HepG2 (cell line): ENCODE results near the gene EPN3. TPM values are rescaled to one million over a fixed set of nuclear protein-coding genes. Genes with fewer than 3 reads are reported as not detected.
A peak's percentile ranks its signal among the peaks of the same experiment; 100 is the strongest.

ENCODE experiments used
- MED8 ChIP-seq: sonication (generic); formaldehyde crosslinking; IDR thresholded peaks from 2 replicates; pipeline ENCODE4 v1.8.1; 2023; ENCODE audit warnings: mild to moderate bottlenecking, missing genetic modification reagents; ENCODE audit not compliant: insufficient replicate concordance
- PHF8 ChIP-seq: sonication (generic); formaldehyde crosslinking; IDR thresholded peaks from 2 replicates; pipeline ENCODE4 v1.5.0; 2020; ENCODE audit warnings: missing genetic modification reagents
- RFXANK ChIP-seq: IDR thresholded peaks from 2 replicates; pipeline ENCODE4 v1.6.1; 2016
- SMYD3 ChIP-seq: sonication (generic); formaldehyde crosslinking; IDR thresholded peaks from 2 replicates; pipeline ENCODE4 v1.8.1; 2023; ENCODE audit warnings: mild to moderate bottlenecking, missing genetic modification reagents
- ZNF543 ChIP-seq: sonication (generic); formaldehyde crosslinking; IDR thresholded peaks from 2 replicates; pipeline ENCODE4 v1.4.0; 2020; ENCODE audit warnings: mild to moderate bottlenecking, missing genetic modification reagents
- polyA plus RNA-seq, 8 experiments: library from polyadenylated mRNA; depleted of rRNA in 3 of 8; stranded (reverse) in 7 of 8; unstranded in 1 of 8; fragments of >200 nt; fragmentation: Illumina TruSeq in 4 of 8; extraction: Trizol in 4 of 8; gene quantifications; 2 replicates each; pipeline versions ENCODE4 v1.2.1 to v1.2.3, GENCODE V29; 2011 to 2016; ENCODE audit warnings: low read depth in 4 of 8, missing spikeins in 1 of 8, mixed read lengths in 1 of 8; ENCODE audit not compliant: insufficient read depth in 1 of 8
- total RNA-seq, 5 experiments: library from RNA; depleted of rRNA; stranded (reverse); fragments of >200 nt; fragmentation: Illumina TruSeq; extraction: Trizol; gene quantifications; 2 replicates each; pipeline ENCODE4 v1.2.3, GENCODE V29; 2016; ENCODE audit warnings: low read depth in 1 of 5
- TF ChIP-seq, protein P1 (sequence below): sonication (generic); formaldehyde crosslinking; IDR thresholded peaks from 2 replicates; pipeline ENCODE4; 2020; ENCODE audit warnings: missing genetic modification reagents, mild to moderate bottlenecking, borderline replicate concordance
- TF ChIP-seq, protein P2 (sequence below): sonication (generic); formaldehyde crosslinking; IDR thresholded peaks from 2 replicates; pipeline ENCODE4 v1.5.0; 2020; ENCODE audit warnings: mild to moderate bottlenecking, missing genetic modification reagents, borderline replicate concordance
- TF ChIP-seq, protein P3 (sequence below): sonication (generic); formaldehyde crosslinking; IDR thresholded peaks from 2 replicates; pipeline ENCODE4 v1.4.0; 2020; ENCODE audit warnings: missing genetic modification reagents
- TF ChIP-seq, protein P4 (sequence below): sonication (generic); formaldehyde crosslinking; IDR thresholded peaks from 2 replicates; pipeline ENCODE4 v1.4.0; 2020; ENCODE audit warnings: mild to moderate bottlenecking, missing genetic modification reagents
- TF ChIP-seq, protein P5 (sequence below): sonication (generic); formaldehyde crosslinking; IDR thresholded peaks from 2 replicates; pipeline ENCODE4 v1.4.0; 2020; ENCODE audit warnings: mild to moderate bottlenecking, missing genetic modification reagents, borderline replicate concordance

EPN3 gene
- total and polyA plus RNA-seq, 2 of the 13 experiments (the other 11 are each of a cell fraction or from before 2014, with no cell fraction given) = 0.11 to 0.95 TPM

DNA sequence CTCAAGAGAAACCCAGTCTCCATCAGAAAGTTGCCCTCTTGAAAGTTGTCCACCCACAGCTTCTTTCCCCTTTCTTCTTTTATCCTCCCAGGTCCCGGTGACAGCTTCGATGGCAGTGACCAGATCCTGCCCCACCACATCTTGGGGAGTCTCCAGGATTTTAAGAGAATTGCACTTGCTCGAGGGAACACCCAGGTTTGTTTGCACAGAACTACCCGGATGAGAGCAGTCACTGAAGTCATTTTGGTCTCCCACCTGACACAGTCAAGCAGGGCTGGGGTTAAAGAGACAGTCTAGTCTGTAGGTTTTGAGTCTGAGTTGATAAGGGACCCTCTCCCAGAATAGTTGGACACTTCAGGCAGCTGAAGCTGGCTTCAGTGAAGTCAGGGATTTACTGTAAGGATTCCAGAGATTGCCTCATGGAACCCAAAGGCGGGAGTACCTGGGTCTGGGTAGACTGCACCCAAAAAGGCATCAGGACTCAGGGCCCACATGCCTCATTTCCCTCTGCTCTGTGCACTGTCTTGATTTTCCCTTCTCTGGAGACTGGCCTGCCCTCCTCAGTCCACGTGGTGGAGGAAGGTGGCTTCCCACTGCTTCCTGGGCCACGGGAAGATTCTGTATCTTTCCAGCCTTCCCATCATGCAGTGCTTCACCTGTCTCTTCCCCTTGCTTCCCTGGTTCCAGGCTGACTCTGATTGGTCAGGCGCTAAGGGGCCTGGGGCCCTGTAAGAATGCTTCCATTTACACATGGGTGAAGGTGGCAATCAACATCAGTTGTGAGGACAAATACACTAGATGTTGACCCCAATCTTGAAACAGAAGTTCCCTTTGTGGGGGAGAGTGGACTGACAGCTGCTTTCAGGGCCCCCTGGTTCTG is 14.8 kb upstream of the EPN3 start (continued):
- TF ChIP-seq SMYD3 (CRISPR knock-in tag) (0 out of 2 replicates have a peak, but pooled peaks have one; percentile 24), MED8 (peak; percentile 42), ZNF543 (CRISPR knock-in tag) (peak; percentile 68; the same call in 1 of the 2 replicates), PHF8 (peak; percentile 21; the same call in 1 of the 2 replicates), RFXANK (CRISPR knock-in tag) (0 out of 2 replicates have a peak, but pooled peaks have one; percentile 24)
- TF ChIP-seq, protein P1, sequence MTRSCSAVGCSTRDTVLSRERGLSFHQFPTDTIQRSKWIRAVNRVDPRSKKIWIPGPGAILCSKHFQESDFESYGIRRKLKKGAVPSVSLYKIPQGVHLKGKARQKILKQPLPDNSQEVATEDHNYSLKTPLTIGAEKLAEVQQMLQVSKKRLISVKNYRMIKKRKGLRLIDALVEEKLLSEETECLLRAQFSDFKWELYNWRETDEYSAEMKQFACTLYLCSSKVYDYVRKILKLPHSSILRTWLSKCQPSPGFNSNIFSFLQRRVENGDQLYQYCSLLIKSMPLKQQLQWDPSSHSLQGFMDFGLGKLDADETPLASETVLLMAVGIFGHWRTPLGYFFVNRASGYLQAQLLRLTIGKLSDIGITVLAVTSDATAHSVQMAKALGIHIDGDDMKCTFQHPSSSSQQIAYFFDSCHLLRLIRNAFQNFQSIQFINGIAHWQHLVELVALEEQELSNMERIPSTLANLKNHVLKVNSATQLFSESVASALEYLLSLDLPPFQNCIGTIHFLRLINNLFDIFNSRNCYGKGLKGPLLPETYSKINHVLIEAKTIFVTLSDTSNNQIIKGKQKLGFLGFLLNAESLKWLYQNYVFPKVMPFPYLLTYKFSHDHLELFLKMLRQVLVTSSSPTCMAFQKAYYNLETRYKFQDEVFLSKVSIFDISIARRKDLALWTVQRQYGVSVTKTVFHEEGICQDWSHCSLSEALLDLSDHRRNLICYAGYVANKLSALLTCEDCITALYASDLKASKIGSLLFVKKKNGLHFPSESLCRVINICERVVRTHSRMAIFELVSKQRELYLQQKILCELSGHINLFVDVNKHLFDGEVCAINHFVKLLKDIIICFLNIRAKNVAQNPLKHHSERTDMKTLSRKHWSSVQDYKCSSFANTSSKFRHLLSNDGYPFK (CRISPR knock-in tag) = 0 out of 2 replicates have a peak, but pooled peaks have one; percentile 65
- TF ChIP-seq, protein P2, sequence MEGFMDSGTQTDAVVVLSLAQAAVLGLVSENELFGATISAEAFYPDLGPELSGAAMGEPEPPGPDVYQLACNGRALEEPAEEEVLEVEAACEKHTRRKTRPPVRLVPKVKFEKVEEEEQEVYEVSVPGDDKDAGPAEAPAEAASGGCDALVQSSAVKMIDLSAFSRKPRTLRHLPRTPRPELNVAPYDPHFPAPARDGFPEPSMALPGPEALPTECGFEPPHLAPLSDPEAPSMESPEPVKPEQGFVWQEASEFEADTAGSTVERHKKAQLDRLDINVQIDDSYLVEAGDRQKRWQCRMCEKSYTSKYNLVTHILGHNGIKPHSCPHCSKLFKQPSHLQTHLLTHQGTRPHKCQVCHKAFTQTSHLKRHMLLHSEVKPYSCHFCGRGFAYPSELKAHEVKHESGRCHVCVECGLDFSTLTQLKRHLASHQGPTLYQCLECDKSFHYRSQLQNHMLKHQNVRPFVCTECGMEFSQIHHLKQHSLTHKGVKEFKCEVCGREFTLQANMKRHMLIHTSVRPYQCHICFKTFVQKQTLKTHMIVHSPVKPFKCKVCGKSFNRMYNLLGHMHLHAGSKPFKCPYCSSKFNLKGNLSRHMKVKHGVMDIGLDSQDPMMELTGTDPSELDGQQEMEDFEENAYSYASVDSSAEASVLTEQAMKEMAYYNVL (CRISPR knock-in tag) = peak; percentile 68; the same call in 1 of the 2 replicates
- TF ChIP-seq, protein P3, sequence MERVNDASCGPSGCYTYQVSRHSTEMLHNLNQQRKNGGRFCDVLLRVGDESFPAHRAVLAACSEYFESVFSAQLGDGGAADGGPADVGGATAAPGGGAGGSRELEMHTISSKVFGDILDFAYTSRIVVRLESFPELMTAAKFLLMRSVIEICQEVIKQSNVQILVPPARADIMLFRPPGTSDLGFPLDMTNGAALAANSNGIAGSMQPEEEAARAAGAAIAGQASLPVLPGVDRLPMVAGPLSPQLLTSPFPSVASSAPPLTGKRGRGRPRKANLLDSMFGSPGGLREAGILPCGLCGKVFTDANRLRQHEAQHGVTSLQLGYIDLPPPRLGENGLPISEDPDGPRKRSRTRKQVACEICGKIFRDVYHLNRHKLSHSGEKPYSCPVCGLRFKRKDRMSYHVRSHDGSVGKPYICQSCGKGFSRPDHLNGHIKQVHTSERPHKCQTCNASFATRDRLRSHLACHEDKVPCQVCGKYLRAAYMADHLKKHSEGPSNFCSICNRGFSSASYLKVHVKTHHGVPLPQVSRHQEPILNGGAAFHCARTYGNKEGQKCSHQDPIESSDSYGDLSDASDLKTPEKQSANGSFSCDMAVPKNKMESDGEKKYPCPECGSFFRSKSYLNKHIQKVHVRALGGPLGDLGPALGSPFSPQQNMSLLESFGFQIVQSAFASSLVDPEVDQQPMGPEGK (CRISPR knock-in tag) = no peak
- TF ChIP-seq, protein P4, sequence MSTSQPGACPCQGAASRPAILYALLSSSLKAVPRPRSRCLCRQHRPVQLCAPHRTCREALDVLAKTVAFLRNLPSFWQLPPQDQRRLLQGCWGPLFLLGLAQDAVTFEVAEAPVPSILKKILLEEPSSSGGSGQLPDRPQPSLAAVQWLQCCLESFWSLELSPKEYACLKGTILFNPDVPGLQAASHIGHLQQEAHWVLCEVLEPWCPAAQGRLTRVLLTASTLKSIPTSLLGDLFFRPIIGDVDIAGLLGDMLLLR (CRISPR knock-in tag) = 0 out of 2 replicates have a peak, but pooled peaks have one; percentile 40
- TF ChIP-seq, protein P5, sequence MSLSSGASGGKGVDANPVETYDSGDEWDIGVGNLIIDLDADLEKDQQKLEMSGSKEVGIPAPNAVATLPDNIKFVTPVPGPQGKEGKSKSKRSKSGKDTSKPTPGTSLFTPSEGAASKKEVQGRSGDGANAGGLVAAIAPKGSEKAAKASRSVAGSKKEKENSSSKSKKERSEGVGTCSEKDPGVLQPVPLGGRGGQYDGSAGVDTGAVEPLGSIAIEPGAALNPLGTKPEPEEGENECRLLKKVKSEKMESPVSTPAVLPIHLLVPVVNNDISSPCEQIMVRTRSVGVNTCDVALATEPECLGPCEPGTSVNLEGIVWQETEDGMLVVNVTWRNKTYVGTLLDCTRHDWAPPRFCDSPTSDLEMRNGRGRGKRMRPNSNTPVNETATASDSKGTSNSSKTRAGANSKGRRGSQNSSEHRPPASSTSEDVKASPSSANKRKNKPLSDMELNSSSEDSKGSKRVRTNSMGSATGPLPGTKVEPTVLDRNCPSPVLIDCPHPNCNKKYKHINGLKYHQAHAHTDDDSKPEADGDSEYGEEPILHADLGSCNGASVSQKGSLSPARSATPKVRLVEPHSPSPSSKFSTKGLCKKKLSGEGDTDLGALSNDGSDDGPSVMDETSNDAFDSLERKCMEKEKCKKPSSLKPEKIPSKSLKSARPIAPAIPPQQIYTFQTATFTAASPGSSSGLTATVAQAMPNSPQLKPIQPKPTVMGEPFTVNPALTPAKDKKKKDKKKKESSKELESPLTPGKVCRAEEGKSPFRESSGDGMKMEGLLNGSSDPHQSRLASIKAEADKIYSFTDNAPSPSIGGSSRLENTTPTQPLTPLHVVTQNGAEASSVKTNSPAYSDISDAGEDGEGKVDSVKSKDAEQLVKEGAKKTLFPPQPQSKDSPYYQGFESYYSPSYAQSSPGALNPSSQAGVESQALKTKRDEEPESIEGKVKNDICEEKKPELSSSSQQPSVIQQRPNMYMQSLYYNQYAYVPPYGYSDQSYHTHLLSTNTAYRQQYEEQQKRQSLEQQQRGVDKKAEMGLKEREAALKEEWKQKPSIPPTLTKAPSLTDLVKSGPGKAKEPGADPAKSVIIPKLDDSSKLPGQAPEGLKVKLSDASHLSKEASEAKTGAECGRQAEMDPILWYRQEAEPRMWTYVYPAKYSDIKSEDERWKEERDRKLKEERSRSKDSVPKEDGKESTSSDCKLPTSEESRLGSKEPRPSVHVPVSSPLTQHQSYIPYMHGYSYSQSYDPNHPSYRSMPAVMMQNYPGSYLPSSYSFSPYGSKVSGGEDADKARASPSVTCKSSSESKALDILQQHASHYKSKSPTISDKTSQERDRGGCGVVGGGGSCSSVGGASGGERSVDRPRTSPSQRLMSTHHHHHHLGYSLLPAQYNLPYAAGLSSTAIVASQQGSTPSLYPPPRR (CRISPR knock-in tag) = no peak
